ENCODE results near the gene RAMACL. TPM values are rescaled to one million over a fixed set of nuclear protein-coding genes. Genes with fewer than 3 reads are reported as not detected.

Gene RAMACL
- total and polyA plus RNA-seq, 10 donors = 0.23 to 6.9 (median 2.9) TPM

DNA sequence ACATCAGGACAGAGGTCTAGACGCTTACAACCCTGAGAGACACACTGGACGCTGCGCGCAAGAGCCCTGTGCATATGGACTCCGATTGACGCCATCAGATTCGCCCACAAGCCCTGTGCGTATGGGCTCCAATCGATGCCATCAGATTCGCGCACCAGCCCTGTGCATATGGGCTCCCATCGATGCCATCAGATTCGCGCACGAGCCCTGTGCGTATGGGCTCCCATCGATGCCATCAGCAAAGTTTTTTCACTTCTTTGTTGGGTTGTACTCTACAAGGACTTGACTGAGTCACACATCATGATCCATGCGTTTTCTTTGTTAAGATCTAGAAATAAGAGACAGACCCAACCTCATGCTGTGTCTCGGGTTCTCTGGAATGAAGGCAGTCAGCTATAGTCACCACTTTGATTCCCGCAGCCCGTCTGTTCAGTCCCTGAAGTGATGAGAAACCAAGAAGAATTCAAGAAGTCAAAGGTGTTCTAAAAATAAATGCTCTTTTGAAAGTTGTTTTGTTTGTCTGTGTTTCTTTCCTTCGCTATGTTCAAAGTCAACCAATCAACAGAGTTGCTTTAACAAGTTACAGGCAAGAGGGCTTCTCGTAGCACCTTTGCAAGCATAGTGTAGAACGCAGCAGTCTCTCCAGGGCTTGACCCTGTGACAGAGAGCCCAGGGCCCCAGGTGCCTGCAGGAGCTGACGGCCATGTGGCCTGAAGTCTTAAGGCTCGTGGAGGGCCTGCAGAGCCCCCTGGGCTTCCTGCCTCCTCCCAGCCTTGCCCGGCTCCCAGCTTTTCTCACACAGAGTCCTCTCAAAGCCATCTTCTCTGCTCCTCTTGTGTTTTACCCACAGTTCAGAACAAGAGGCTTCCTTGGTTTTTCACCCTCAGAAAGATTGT, 32.6 kb upstream of the RAMACL start:
- H3K36me3 ChIP-seq = peaks cover 0 to 19% (median 0%) of the 10 kb centered on the region in 6 donors
- no peak overlapping the region for H3K27ac ChIP-seq

DNA sequence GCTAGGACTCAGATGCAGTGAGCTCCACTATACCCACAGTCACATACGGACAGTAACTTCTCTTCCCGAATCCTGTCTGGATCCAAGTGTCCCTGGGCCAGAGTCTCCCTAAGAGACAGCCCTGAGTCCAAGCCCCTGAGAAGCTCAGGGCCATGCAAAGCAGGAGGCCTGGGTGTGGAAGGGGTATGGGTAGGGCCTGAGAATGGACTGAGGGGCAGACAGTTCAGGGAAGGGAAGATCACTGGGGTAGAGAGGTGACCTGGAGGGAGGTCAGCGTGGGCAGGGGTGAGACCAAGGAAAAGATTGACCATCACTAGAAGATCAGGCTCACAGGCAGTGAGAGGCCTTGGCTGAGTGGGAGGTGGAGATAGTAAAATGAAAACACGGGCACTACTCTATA, 31.8 kb upstream of the RAMACL start:
- intact Hi-C loops (cut with DNase I; ENCODE audit: low total_unique reads) = no loop called here
- H3K4me1 ChIP-seq = peaks cover 0 to 51% (median 10%) of the 10 kb centered on the region in 6 donors
- 88 to 97% (median 94%) methylated on average over 4 of the region's 4 CpGs for WGBS, 5 donors
- H3K27ac ChIP-seq = no peak overlapping the region
- no peak for DNase-seq
- no peak overlapping the region for H3K4me3 ChIP-seq
- no peaks in the 10 kb centered on the region for H3K9me3 ChIP-seq
- no peak for TF ChIP-seq POLR2AphosphoS5 (IDR thresholded peaks at IDR 0.05)
- TF ChIP-seq, protein P1, sequence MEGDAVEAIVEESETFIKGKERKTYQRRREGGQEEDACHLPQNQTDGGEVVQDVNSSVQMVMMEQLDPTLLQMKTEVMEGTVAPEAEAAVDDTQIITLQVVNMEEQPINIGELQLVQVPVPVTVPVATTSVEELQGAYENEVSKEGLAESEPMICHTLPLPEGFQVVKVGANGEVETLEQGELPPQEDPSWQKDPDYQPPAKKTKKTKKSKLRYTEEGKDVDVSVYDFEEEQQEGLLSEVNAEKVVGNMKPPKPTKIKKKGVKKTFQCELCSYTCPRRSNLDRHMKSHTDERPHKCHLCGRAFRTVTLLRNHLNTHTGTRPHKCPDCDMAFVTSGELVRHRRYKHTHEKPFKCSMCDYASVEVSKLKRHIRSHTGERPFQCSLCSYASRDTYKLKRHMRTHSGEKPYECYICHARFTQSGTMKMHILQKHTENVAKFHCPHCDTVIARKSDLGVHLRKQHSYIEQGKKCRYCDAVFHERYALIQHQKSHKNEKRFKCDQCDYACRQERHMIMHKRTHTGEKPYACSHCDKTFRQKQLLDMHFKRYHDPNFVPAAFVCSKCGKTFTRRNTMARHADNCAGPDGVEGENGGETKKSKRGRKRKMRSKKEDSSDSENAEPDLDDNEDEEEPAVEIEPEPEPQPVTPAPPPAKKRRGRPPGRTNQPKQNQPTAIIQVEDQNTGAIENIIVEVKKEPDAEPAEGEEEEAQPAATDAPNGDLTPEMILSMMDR (IDR thresholded peaks at IDR 0.05 in 8 of 11, conservative IDR thresholded peaks at IDR 0.05 in 3 of 11) = no peak
- TF ChIP-seq POLR2A (IDR thresholded peaks at IDR 0.05) = no peak
- H3K36me3 ChIP-seq = peaks cover 0 to 26% (median 0%) of the 10 kb centered on the region in 6 donors
- no peaks in the 10 kb centered on the region for H3K27me3 ChIP-seq (replicated peaks in 1 of 7)

More for the DNA sequence above, 32.6 kb upstream of the RAMACL start:
- H3K4me1 ChIP-seq = peaks cover 0 to 52% (median 13%) of the 10 kb centered on the region in 6 donors
- H3K9me3 ChIP-seq = no peaks in the 10 kb centered on the region
- 96% methylated on average over 27 of the region's 27 CpGs for WGBS, 5 donors
- TF ChIP-seq, protein P1 (IDR thresholded peaks at IDR 0.05 in 8 of 11, conservative IDR thresholded peaks at IDR 0.05 in 3 of 11) = no peak
- TF ChIP-seq POLR2AphosphoS5 (IDR thresholded peaks at IDR 0.05) (no peak), POLR2A (IDR thresholded peaks at IDR 0.05) (no peak)
- no peaks in the 10 kb centered on the region for H3K27me3 ChIP-seq (replicated peaks in 1 of 7)
- no peak overlapping the region for H3K4me3 ChIP-seq
- intact Hi-C loops (cut with DNase I; ENCODE audit: low total_unique reads) = no loop called here
- DNase-seq = no peak

DNA sequence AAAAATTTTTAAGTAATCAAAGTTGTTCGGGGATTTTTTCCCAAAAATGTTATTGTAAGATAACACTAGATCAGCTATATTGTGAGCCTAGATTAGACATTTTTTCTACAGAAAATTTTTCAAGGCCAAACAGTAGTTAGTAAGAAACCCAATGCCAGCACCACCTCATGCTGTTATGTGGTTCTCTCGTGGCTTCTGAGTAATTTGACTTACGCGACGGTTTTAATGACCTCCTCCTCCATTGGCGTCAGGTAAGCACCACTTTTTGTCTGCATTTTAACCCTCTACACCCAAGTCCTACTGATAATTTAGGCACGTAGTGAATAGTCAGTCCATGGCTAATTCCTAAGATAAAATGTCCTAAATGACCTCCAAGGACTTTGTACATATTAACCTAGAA, 30.9 kb upstream of the RAMACL start:
- Histone ChIP-seq H3K27ac (no peak overlapping the region), H3K4me1 (peaks cover 0 to 59% (median 9%) of the 10 kb centered on the region in 6 donors), H3K27me3 (replicated peaks in 1 of 7) (no peaks in the 10 kb centered on the region), H3K4me3 (no peak overlapping the region), H3K9me3 (no peaks in the 10 kb centered on the region), H3K36me3 (peaks cover 0 to 35% (median 0%) of the 10 kb centered on the region in 6 donors)
- TF ChIP-seq, protein P1 (IDR thresholded peaks at IDR 0.05 in 8 of 11, conservative IDR thresholded peaks at IDR 0.05 in 3 of 11) = no peak
- TF ChIP-seq POLR2A (IDR thresholded peaks at IDR 0.05) (no peak), POLR2AphosphoS5 (IDR thresholded peaks at IDR 0.05) (no peak)
- WGBS, 5 donors = 77 to 82% (median 80%) methylated on average over 7 of the region's 7 CpGs
- intact Hi-C loops (cut with DNase I; ENCODE audit: low total_unique reads) = no loop called here
- DNase-seq = no peak
